Fibroblast of villous mesenchyme (primary cell): ENCODE data around the gene PDAP1. TPM values are rescaled to one million over a fixed set of nuclear protein-coding genes. Genes with fewer than 3 reads are reported as not detected.
A peak's percentile ranks its signal among the peaks of the same experiment; 100 is the strongest.

Source experiments
- DNase-seq: peaks from one replicate; pipeline ENCODE4 v3.0.0-alpha.2; 2010; ENCODE audit warnings: low read depth
- H3K4me3 ChIP-seq: 2 replicates; pipeline ENCODE4 v1.5.1; 2011; ENCODE audit warnings: low read depth, mild to moderate bottlenecking, low read length
- CTCF ChIP-seq: IDR thresholded peaks from 2 replicates; pipeline ENCODE4 v1.5.1; 2012; ENCODE audit warnings: low read depth, mild to moderate bottlenecking, low read length; ENCODE audit not compliant: insufficient read depth
- total RNA-seq: library from RNA; depleted of rRNA; stranded (reverse); fragments of >200 nt; gene quantifications from 2 replicates; pipeline ENCODE4 v1.2.3, GENCODE V29; 2012

The PDAP1 gene
- total RNA-seq, 1 donor, result 34.5 TPM

DNA sequence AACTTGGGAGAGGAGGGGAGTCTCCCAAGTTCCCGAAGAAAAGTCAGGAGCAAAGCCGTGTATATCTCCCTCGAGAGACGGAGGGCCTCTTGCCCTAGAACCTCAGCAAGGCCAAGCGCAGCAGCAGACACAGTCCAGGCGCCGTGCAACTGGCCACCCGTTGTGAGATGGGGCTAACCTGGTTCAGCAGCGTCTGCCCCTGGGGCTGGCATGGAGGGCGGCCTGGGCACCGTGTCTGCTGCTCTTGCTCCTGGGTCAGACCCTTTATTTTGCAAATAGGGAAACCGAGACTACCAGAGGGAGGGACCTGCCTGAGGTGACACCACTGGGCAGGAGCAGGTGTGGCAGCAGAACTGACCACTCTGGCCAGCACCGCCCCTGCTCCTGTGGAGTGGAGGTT, 44.1 kb upstream of the PDAP1 start:
- TF ChIP-seq CTCF, result no peak
- H3K4me3 ChIP-seq, result no peak overlapping the region
- DNase-seq, result no peak

GRCh38 chr7:99451936-99452335, 43.5 kb upstream of the PDAP1 start:
- DNase-seq, result no peak
- TF ChIP-seq CTCF, result no peak
- H3K4me3 ChIP-seq, result no peak overlapping the region

DNA sequence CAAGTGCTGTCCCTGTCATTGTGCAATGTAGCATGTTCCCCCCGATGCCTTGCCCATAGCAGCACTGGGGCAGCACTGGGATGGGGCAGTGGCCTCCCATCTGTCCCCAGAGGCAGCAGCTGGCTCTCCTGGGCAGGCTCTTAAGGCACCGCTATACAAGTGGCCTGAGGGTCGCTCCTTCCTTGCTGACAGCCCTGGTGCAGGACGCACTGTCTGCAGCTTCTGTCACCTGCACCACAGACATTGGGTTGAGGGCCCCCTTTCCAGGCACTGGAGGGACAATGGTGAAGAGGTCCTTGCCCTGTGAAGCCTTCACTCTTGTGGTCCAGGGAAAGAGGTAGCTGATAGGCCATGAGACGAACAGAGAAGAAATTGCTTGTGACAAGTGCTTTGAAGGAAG, 40.9 kb upstream of the PDAP1 start:
- no peak for TF ChIP-seq CTCF
- no peak overlapping the region for H3K4me3 ChIP-seq
- no peak for DNase-seq

GRCh38 chr7:99448855-99449254, 40.5 kb upstream of the PDAP1 start:
- no peak overlapping the region for H3K4me3 ChIP-seq
- no peak for DNase-seq
- TF ChIP-seq CTCF, result no peak

GRCh38 chr7:99447943-99448342, 39.5 kb upstream of the PDAP1 start:
- TF ChIP-seq CTCF, result peak; percentile 41
- no peak for DNase-seq
- no peak overlapping the region for H3K4me3 ChIP-seq

DNA sequence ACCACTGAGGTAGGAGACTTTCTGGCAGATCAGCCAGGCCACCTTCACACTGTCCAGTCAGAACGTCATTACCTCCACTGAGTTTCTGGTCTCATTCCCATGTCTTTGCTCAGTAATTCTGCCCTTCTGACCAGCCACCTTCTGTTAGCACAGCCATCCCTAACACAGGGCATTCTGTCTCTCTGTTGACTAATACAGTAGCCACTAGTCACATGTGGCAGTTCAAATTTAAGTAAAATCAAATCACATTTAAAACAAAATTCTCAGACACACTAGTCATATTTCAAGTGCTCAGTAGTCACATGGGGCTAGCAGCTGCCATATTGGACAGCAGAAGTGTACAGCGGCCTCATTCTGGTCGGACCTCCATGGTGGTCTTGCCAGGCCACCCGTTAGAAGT, 37.7 kb upstream of the PDAP1 start:
- H3K4me3 ChIP-seq, result no peak overlapping the region
- DNase-seq, result no peak
- TF ChIP-seq CTCF, result no peak

GRCh38 chr7:99440195-99440594, 31.8 kb upstream of the PDAP1 start:
- peak overlapping the region; percentile 98 for H3K4me3 ChIP-seq
- no peak for TF ChIP-seq CTCF
- DNase-seq, result peak; percentile 49
